Measurements from ENCODE around the gene AVP.
"Not testable (repeated sequence)": the region's sequence is repeated elsewhere in the genome, so short reads cannot be mapped to it uniquely, and the experiment has no call there.

The AVP gene

DNA sequence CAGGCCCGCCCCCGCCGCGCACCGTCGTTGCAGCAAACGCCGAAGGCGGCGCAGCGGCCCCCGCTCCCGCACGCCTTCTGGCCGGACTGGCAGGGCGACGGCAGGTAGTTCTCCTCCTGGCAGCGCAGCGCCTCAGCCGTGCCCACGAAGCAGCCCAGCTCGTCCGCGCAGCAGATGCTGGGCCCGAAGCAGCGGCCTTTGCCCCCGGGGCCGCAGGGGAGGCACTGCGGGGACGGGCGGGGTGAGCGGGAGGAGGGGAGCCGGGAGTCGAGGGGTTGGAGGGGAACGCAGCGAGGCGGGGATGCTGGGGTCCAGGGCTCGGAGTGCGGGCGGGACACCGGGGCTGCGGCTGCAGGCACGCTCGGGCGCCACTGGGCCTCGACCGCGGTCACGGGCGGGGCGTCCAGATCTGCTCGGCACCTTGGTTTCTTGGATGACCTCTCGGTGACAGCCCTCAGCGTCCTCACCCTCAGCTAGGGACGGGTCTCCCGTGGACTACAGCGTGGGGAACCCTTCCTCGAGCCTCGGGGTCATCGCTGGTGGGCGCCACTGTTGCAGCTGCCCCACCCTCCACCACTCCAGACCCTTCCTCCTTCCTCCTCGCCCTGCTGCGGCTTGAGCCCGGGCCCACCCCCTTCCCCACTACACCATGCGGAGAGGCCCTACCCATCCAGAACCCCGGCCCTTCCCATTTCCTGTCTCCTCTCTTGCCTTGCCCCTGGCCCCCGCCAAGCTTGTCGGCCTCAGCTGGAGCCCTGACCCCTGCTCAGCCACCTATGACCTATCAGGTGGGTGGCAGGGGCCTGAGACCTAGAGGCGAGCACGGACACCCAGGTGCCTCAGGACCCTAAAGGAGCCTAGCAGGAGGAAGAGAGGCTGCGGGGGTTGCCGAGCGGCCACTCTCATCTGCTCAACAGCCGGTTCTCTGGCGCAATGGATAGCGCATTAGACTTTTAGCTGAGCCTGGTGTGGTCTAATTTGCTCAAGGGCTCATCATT is 1.3 kb downstream of the AVP start:
- DNase-seq = no peak

DNA sequence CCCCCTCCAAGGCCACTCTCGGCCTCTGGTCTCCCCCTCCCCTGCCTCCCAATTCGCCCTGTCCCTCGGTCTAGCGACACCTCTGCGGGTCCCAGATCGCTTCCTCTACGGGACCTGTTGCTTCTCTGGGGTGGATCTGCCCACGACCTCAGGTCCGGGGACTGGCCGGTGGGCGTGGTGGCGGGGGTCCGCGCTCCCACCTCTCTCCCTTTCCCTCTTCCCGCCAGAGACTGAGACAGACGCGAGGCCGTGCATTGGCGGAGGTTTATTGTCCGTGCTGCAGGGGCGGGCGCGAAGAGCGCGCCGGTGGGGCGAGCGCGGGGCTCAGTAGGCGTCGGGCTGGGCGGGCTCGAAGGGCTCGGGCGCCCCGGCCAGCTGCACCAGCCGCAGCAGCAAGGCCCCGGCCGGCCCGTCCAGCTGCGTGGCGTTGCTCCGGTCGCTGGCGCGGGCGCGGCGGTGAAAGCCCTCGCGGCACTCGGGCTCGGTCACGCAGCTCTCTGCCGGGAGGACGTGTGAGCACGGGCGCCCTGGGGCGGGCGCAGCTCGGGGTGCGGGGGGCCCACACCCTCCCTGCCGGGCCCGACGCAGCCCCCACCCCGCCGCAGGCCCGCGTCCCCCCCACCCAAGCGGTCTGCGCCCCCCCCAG is 2.1 kb downstream of the AVP start:
- DNase-seq = no peak

DNA sequence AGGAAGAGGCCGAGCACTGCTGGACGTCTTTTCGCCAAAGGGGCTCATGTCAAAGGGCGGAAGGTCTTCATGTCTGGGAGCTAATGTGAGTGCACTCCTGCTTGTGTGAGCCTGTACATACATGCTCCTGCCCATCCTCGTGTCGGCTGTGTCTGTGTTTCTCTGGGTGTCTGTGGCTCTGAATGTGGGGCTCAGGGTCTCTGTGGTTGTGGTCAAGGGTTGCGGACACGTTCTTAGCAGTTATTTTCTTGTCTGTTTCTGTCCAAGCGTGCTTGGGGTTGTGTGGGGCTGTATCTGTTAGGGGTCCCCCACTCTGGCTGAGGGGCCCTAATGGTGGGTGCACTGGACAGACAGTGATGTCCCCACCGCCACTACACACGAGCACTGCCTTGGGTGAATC is 2.9 kb downstream of the AVP start:
- no peak for DNase-seq

DNA sequence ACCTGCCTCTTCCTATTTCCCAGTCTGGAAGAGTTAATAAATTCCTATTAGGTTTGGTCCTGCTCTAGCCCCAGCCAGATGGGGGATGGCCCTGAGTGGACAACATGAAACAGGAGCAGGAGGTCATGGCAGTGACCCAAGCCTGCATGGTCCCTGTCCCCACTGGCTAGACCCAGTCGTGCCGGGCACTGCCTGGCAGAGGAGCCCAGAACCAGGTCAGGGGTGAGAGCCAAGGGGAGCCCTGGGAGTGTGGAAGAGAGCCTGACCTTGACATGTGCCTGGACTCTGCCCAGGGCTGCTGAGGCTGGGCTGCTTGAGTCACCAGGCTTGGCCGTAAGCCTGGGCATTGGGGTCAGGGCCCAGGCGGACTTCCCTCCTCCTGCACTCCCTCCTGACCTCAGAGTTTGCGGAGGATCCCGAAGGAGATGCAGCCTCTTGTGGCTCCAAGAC is 3.6 kb downstream of the AVP start:
- no peak for DNase-seq

DNA sequence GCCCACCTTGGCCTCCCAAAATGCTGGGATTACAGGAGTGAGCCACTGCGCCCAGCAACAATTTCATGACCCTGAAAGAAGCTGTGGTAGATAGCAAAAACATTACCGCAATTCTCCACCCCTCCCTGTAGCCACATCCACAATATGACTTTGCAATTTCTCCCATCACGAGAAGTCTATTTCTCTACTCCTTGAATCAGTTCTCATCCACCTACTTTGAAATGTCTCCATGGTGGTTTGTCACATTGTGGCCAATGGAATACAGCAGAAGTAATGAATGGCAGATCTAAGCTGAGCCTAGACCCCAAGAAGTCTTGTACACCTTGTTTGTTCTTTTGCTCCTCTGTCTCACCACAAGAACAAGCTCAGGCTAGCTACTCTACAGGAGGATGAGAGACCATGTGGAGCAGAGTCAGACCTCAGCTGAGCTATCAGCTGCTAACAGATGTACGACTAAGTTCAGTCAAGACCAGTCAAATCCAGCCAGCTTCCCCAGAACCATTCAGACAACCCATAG is 6.8 kb downstream of the AVP start:
- no peak for DNase-seq

DNA sequence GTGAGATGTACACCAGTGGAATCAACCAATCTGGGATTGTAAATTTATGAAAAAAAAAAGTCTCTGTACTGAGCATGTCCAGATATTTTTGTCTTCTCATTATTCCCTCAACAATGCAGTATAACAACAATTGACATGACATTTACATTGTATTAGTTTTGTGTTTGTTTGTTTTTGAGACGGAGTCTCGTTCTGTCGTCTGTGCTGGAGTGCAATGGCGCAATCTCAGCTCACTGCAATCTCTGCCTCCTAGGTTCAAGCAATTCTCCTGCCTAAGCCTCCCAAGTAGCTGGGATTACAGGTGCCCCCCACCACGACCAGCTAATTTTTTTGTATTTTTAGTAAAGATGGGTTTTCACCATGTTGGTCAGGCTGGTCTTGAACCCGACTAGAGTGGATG is 9.2 kb downstream of the AVP start:
- not testable (repeated sequence) for DNase-seq

DNA sequence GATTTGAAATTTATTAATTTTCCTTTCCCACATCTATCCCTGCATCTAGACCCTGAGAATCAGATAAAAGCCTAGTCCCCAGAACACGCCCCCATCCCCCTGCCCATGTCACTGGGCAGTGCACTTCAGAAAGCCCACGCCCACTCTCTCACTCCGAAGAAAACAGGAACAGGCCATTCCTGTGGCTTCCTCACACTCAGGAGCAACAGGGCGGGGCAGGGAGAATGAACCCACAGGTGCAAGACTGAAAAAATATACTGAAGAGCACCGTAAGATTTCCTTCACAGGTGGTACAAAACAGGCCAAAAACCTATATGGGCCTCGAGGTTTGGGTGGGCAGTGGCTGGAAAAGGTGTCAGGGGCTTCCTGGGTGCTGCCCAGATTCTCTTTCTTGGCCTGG is 9.7 kb downstream of the AVP start:
- no peak for DNase-seq

DNA sequence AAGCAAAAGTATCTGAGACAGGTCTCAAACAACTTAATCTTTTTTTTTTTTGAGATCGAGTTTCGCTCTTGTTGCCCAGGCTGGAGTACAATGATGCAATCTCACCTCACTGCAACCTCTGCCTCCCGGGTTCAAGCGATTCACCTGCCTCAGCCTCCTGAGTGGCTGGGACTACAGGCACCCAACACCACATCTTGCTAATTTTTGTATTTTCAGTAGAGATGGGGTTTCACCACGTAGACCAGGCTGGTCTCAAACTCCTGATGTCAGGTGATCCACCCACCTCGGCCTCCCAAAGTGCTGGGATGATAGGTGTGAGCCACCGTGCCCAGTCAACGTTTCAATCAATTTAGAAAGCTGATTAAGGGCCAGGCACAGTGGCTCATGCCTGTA is 11.3 kb downstream of the AVP start:
- not testable (repeated sequence) for DNase-seq

DNA sequence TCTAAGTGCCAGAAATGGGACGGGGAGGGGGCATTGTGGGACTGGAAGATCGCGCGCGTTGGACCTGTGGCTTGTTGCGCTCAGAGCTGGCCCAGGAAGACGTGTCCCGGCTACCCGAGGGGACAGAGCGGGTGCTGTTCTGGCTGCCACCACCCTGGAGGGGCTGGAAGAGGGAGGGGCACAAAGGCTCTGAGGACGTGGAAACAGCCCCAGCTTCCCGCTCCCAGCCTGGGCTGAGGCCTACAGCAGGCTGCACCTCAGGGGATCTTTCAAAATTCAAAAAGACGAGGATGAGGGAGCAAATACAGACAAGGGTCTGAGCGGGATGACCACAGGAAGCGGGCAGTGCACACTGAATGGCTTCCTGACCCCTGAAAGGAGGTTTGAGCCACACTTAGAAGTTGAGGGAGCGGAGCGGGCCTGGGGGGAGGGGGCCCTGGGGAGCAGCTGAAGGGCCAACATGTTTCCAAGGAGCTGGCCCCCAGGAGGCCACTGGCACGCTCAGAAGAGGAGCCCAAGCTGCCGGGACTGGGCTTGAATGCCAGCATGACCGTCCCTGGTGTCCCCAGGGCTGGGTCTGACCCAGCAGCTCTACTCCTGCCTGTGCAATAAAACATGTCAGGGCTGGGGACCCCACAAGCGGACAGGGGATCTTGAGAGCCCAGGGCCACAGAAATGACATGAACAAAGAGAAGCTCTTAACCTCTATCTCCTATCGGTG is 11.8 kb downstream of the AVP start:
- no peak for DNase-seq

DNA sequence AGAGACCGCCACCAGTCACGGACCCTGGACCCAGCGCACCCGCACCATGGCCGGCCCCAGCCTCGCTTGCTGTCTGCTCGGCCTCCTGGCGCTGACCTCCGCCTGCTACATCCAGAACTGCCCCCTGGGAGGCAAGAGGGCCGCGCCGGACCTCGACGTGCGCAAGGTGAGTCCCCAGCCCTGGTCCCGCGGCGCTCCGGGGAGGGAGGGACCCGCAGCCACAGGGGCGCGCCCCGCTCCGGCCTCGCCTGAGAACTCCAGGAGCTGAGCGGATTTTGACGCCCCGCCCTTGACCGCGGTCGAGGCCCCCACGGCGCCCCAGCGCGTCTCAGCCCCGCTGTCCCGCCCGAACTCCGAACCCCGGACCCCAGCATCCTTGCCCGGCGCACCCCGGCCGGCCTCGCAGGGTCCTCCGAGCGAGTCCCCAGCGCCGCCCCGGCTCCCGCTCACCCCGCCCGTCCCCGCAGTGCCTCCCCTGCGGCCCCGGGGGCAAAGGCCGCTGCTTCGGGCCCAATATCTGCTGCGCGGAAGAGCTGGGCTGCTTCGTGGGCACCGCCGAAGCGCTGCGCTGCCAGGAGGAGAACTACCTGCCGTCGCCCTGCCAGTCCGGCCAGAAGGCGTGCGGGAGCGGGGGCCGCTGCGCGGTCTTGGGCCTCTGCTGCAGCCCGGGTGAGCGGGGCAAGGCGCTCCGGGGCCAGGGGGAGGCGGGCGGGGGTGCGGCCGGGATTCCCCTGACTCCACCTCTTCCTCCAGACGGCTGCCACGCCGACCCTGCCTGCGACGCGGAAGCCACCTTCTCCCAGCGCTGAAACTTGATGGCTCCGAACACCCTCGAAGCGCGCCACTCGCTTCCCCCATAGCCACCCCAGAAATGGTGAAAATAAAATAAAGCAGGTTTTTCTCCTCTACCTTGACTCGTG is 12.7 kb downstream of the AVP start, which contains the start of gene OXT:
Gene OXT (plus strand): TSS at position 11 of the 920 bp plus-strand sequence. CDS start 36 bp downstream, at position 47.
- no peak for DNase-seq

DNA sequence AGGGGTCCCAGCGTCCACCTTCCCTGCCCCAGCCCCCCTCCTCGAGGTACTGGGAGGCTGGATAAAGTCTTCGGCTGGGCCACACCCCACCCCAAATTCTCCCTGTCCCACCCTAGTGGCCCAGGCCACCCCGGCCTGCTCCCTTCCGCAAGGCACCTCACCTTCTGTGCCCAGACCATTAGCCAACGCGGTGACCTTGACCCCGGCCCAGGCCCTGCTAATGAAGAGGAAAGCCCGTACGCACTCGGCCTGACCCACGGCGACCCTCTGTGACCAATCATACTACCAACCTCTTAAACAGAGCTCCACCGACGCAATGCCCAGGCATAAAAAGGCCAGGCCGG is 13.3 kb downstream of the AVP start:
- no peak for DNase-seq

DNA sequence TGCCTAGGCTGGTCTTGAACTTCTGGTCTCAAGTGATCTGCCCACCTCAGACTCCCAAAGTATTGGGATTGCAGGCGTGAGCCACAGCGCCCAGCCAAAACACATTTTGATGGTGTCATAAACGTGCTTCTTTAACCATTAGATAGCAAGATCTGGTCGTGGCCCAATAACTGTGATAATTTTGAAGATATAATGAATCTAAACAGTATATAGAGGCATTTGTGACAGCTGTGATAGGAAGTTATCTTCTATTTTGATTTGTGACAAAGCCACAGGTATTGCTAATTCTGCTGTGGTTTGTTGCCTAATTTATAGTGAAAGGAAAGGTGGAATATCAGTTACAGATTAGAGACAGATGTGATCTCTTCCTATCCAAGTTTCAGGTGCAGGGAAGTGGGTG is 13.8 kb downstream of the AVP start:
- no peak for DNase-seq

DNA sequence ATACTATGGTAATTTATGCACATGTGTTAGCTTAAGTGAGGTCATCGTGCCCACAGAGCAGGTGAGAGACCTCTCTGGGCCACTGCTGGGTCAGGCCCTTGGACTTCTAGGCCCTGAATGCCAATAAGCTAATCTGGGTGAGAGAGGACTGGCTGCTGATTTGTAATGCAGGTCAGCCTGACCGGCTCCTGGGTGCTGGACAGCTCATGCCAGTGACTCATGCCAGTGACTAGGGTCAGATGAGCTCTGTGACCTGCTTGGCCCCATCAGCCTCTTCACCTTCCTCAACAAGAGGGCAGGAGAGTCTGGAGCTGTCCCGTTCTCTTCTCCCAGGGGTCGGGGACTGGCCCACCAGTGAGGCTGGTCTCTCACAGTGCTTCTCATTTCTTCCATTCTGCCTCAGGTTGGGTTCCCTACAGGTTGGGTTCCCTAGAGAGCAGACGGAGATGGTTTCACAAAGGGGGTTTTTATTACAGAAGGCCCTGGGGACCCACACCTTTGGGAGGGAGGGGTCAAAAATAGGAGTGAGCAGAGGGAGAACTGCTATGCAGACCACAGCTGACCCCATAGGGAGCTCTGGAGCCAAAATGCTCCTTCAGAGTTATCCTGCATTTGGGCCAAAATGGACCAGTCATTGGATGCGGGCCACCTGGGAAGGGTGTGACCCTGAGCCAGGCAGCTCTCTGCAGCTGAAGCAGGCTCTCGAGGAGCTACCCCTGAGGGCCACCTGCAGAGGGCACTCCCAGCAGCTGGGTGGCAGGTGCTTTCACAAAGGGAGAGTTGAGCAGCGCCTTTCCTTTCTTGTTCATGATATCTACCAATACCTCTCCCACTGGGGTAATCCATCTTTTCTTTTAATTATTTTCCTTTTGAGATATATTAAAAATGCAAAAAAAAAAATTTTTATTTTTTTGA is 15.3 kb downstream of the AVP start:
- no peak for DNase-seq

DNA sequence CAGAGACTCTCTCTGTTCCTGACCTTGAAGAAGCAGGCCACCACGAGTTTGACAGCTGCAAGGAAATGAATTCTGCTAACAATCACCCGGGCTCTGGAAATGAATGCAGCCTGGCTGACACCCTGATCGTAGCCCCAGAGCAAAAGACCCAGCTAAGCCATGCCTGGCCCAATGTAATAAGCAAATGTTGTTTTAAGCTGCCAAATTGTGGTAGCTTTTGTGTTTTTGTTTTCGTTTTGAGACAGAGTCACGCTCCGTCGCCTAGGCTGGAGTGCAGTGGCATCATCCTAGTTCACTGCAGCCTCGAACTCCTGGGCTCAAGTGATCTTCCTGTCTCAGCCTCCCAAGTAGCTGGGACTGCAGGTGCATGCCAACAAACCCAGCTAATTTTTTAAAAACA is 16.4 kb downstream of the AVP start:
- DNase-seq = no peak

DNA sequence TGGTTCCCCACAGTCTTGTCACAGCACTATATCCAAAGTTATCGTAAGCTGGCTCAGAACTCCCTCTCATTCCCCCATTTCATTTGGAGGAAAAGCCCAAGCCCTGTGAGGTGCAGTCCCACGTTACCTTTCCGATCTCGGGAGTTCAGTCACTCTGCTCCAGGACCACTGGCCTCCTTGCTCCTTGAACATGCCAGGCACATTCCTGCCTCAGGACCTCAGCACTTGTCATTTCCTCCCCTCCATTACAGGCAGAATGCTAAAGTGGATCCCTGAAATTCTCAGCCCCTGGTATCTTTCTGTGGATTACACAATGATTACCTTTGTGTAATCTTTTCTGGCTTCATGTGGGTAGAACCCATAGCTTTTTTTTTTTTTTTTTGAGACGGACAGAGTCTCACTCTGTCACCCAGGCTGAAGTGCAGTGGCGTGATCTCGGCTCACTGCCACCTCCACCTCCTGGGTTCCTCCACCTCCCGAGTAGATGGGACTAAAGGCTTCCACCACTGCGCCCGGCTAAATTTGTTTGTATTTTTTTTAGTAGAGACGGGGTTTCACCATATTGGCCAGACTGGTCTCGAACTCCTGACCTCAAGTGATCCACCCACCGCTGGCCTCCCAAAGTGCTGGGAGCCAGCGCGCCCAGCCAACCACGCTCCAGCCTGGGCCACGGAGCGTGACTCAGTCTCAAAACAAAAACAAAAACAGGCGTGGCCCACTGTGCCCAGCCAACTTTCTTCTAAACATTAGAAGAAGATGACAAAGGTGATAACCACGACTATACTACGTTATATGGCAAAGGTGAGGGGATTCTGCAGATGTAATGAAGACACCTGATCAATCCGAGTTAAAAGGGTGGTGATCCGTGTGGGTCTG is 17.1 kb downstream of the AVP start:
- no peak for DNase-seq

DNA sequence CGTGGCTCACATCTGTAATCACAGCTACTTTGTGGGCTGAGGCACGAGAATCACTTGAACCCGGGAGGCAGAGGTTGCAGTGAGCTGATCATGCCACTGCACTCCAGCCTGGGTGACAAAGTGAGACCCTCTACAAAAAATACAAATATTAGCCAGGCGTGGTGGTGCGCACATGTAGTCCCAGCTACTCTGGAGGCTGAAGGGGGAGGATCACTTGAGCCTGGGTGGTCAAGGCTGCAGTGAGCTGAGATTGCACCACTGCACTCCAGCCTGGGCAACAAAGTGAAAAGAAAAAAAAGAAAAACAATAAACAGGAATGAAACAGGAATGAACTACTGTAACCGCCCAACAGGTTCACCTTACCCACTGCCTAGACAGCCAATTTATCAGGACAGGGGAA is 20.4 kb downstream of the AVP start:
- DNase-seq = not testable (repeated sequence)

DNA sequence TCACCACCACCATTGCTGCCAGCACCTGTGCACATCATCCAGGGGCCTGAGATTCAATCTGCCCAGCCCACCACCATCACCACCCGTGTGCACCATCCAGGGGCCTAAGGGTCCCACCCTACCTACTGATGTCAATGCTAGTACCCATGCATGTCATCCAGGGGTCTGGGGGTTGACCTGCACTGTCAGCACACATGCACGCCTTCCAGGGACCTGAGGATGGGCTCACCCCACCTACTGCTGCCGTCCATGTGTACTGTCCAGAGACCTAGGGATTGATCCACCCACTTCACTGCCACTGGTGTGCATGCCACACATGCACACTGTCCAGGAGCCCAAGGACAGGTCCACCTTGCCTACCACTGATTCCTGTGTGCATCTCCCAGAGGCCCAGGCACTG is 25.0 kb downstream of the AVP start:
- DNase-seq = no peak

DNA sequence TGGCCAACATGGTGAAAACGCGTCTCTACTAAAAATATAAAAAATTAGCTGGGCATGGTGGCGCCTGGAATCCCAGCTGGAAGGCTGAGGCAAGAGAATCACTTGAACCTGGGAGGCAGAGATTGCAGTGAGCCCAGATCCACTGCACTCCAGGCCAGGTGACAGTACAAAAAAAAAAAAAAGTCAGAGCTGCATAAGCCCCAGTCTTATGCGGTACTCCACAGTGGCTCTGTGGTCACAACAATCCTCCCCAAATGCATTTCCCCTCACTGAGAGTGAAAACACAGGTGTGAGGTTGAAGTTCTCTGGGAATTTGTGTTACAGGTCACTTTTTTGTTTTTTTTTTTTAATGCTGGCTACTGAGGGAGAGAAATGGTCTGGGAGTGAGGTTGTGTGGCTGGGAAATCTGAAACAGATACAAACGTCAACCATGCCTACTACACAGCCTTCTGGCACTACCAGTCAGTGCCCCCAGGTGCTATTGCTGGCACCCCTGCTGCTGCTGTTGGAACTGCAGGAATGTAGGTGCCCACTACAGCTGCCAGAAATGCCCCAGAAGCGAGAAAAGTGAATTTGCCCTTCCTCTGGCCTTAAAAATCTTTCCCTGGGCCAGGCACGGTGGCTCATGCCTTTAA is 33.0 kb downstream of the AVP start:
- DNase-seq = no peak

All from NCI-H2171 (cell line).